Liver (tissue), 3 donors: ENCODE measurements around the gene PTPRN2.

Experiments used
- EGR1 ChIP-seq, 2 donors: IDR thresholded peaks; 2 replicates each; pipeline ENCODE4 v1.6.1; 2016 to 2018; ENCODE audit warnings: antibody characterized with exemption in 2 of 2, low read depth in 2 of 2
- SP1 ChIP-seq: IDR thresholded peaks from 2 replicates; pipeline ENCODE4 v1.6.1; 2018; ENCODE audit warnings: antibody characterized with exemption, mild to moderate bottlenecking
- TF ChIP-seq, protein P1 (sequence below): fragments of 150-350 bp; IDR thresholded peaks from 2 replicates; pipeline ENCODE4 v1.5.1; 2017; ENCODE audit warnings: improper control_type of control experiment, low read depth, low read length; ENCODE audit not compliant: missing input control
- TF ChIP-seq, protein P2 (sequence below): IDR thresholded peaks from 2 replicates; pipeline ENCODE4 v1.6.1; 2016; ENCODE audit warnings: antibody characterized with exemption
- donor health status: healthy.
- donor health status: healthy.

DNA sequence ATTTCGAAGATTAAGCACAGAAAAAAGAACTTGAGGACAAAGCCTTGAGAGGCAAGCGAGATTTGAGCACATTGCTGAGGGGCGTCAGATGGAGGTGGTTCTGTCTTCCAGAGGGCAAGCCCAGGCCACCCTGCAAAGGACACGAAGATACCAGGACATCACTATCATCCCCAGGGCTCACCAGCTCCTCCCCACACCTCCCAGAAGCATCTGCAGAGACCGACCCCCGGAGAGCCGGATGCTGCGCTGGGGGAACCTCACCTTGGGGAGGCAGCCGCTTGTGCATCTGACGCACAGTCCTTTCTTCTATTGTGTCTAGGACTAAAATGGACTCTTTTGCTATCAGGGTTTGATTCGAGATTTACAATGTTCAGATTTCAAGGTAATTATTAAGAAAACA is 991.2 kb downstream of the PTPRN2 start:
- TF ChIP-seq, protein P1, sequence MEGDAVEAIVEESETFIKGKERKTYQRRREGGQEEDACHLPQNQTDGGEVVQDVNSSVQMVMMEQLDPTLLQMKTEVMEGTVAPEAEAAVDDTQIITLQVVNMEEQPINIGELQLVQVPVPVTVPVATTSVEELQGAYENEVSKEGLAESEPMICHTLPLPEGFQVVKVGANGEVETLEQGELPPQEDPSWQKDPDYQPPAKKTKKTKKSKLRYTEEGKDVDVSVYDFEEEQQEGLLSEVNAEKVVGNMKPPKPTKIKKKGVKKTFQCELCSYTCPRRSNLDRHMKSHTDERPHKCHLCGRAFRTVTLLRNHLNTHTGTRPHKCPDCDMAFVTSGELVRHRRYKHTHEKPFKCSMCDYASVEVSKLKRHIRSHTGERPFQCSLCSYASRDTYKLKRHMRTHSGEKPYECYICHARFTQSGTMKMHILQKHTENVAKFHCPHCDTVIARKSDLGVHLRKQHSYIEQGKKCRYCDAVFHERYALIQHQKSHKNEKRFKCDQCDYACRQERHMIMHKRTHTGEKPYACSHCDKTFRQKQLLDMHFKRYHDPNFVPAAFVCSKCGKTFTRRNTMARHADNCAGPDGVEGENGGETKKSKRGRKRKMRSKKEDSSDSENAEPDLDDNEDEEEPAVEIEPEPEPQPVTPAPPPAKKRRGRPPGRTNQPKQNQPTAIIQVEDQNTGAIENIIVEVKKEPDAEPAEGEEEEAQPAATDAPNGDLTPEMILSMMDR, result no peak
- TF ChIP-seq EGR1 (IDR thresholded peaks at IDR 0.05; ENCODE audit: low read depth in 2 of 2) (no peak), SP1 (no peak)
- TF ChIP-seq, protein P2, sequence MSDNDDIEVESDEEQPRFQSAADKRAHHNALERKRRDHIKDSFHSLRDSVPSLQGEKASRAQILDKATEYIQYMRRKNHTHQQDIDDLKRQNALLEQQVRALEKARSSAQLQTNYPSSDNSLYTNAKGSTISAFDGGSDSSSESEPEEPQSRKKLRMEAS, result no peak
